Measurements from ENCODE around the gene MMEL1.

DNA sequence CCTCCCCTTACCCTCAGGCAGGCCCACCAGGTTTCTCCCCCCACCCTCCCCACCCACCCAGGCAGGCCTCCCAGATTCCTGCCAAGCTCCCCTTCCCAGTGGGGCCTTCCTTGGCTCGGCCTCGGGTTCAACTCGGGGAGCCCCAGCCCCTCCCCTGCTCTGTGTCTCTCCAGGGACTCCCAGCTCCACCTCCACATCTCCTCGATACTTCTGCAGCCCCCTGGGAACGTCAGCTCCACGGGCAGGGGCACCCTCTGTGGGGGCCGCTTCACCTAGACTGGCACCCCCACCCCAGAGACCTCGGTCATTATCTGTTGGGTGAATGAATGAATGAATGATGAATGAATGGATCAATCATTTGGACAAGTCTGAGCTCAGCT, 775 bp downstream of the MMEL1 start:
- TF ChIP-seq EZH2 (IDR thresholded peaks at IDR 0.05; ENCODE audit: low read depth, unreplicated experiment) (no peak), CTCF (conservative IDR thresholded peaks at IDR 0.05; ENCODE audit: low read depth in 2 of 2) (no peak), POLR2AphosphoS5 (IDR thresholded peaks at IDR 0.05; ENCODE audit: low read depth) (no peak), EZH2phosphoT487 (IDR thresholded peaks at IDR 0.05; ENCODE audit: unreplicated experiment) (no peak)
- TF ChIP-seq, protein P1, sequence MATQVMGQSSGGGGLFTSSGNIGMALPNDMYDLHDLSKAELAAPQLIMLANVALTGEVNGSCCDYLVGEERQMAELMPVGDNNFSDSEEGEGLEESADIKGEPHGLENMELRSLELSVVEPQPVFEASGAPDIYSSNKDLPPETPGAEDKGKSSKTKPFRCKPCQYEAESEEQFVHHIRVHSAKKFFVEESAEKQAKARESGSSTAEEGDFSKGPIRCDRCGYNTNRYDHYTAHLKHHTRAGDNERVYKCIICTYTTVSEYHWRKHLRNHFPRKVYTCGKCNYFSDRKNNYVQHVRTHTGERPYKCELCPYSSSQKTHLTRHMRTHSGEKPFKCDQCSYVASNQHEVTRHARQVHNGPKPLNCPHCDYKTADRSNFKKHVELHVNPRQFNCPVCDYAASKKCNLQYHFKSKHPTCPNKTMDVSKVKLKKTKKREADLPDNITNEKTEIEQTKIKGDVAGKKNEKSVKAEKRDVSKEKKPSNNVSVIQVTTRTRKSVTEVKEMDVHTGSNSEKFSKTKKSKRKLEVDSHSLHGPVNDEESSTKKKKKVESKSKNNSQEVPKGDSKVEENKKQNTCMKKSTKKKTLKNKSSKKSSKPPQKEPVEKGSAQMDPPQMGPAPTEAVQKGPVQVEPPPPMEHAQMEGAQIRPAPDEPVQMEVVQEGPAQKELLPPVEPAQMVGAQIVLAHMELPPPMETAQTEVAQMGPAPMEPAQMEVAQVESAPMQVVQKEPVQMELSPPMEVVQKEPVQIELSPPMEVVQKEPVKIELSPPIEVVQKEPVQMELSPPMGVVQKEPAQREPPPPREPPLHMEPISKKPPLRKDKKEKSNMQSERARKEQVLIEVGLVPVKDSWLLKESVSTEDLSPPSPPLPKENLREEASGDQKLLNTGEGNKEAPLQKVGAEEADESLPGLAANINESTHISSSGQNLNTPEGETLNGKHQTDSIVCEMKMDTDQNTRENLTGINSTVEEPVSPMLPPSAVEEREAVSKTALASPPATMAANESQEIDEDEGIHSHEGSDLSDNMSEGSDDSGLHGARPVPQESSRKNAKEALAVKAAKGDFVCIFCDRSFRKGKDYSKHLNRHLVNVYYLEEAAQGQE (IDR thresholded peaks at IDR 0.05; ENCODE audit: unreplicated experiment), result no peak

All from GM23338 (cell line).